ENCODE data around the gene TACC3. TPM values are rescaled to one million over a fixed set of nuclear protein-coding genes. Genes with fewer than 3 reads are reported as not detected.

Gene TACC3
- total RNA-seq, 4 donors from 2014 or later: 4.6 to 15.6 (median 7.3) TPM

DNA sequence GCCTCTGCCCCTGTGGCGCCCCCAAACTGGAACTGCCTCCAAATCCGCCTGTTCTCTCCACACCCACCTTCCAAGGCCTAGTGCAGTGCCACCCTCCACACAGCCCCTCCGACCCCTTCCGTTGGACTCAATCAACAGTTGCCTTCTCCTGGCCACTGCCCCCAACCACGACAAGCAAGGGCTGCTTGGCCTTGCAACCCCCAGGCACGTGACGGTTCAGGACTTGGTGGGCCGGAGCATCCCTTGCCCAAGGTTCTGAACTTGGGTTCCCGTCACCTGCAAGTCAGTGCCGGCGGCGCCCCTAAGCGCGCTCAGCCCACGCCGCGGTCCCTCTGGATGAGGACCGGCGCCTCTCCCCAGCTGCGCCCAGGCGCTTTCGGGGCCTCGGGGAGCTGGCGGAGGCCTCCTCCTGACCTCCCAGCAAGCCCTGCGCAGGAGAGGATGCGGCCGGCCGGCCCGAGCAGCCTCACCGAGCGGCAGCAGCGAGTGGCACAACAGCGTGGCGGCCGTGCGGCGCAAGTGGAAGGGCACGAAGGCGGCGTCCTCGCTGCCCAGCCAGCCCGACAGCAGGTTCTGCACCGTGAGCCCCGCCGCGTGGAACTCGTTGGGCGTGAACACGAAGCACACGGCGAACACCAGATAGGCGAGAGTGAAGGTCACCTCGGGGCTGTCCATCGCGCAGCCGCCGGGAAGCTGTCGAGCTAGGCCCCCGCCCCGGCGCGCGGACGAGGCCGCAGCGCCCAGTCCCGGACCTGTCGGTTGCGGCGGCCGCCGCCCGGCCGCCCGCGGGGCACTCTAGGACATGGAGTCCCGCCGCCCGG lies 948 bp upstream of the TACC3 start:
- peak overlapping the region; percentile 78 to 87 for H3K27ac ChIP-seq
- DNase-seq: no peak
- H3K4me1 ChIP-seq: peaks cover 0 to 19% of the 10 kb centered on the region in 2 donors
- no peaks in the 10 kb centered on the region for H3K27me3 ChIP-seq
- H3K9me3 ChIP-seq: no peaks in the 10 kb centered on the region
- no peak for TF ChIP-seq POLR2A (IDR thresholded peaks at IDR 0.05)
- TF ChIP-seq, protein P1, sequence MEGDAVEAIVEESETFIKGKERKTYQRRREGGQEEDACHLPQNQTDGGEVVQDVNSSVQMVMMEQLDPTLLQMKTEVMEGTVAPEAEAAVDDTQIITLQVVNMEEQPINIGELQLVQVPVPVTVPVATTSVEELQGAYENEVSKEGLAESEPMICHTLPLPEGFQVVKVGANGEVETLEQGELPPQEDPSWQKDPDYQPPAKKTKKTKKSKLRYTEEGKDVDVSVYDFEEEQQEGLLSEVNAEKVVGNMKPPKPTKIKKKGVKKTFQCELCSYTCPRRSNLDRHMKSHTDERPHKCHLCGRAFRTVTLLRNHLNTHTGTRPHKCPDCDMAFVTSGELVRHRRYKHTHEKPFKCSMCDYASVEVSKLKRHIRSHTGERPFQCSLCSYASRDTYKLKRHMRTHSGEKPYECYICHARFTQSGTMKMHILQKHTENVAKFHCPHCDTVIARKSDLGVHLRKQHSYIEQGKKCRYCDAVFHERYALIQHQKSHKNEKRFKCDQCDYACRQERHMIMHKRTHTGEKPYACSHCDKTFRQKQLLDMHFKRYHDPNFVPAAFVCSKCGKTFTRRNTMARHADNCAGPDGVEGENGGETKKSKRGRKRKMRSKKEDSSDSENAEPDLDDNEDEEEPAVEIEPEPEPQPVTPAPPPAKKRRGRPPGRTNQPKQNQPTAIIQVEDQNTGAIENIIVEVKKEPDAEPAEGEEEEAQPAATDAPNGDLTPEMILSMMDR (IDR thresholded peaks at IDR 0.05): no peak
- no peaks in the 10 kb centered on the region for H3K36me3 ChIP-seq
- H3K4me3 ChIP-seq: peak overlapping the region; percentile 52 to 84
- intact Hi-C loops (cut with DNase I; ENCODE audit: low total_unique reads): loop anchor here (5.0 kb wide), 1 partner anchor 137 kb away; the partner anchor contains the start of gene LETM1

DNA sequence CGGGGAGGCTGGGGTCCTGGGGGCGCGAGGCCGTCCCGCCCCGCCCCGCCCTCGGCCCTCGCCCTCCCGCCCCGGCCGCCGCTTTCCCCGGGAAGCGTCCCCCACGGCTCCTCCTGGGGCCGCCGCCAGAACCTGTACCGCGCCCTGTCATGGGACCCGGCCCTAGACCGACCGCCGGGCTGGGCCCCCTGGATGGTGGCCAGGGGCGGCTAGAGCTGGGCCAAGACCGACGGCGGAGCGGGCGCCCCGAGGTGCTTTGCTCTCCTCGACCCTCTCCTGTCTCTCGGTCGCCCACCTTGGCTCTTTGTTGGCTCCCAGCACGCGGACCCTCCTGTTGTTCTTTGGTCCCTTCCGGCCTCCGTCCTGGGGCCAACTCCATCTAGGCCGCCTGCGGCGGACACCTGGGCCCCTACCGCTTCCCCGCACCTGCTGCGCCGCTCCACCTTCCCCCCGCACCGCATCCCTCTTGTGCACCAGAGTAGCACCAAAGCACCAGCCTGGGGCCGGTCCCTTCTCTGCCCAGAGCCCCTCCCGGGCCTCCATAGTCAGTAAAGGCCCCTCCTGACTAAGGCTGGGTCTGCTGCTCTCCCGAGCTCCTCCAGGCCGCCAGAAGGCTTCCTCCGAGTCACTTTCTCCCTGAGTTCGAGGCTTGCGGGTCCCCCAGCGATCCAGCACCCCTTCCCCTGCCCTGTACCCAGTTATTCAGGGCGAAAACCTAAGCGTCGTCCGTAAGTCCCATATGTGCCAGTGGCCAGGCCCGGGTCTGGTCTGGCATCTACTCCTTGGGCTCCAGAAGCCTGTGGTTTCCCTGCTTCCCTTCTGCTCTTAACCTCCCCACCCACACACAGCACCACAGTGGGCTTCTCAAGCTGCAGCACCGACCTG lies 587 bp downstream of the TACC3 start:
- Histone ChIP-seq H3K4me1 (peaks cover 0 to 19% of the 10 kb centered on the region in 2 donors), H3K27me3 (no peaks in the 10 kb centered on the region), H3K4me3 (peak overlapping the region; percentile 52 to 84), H3K36me3 (no peaks in the 10 kb centered on the region), H3K27ac (no peak overlapping the region), H3K9me3 (no peaks in the 10 kb centered on the region)
- no peak for DNase-seq
- no peak for TF ChIP-seq POLR2A (IDR thresholded peaks at IDR 0.05)
- TF ChIP-seq, protein P1 (IDR thresholded peaks at IDR 0.05): no peak
- intact Hi-C loops (cut with DNase I; ENCODE audit: low total_unique reads): loop anchor here (5.0 kb wide), 1 partner anchor 135 kb away; the partner anchor contains the start of gene LETM1

DNA sequence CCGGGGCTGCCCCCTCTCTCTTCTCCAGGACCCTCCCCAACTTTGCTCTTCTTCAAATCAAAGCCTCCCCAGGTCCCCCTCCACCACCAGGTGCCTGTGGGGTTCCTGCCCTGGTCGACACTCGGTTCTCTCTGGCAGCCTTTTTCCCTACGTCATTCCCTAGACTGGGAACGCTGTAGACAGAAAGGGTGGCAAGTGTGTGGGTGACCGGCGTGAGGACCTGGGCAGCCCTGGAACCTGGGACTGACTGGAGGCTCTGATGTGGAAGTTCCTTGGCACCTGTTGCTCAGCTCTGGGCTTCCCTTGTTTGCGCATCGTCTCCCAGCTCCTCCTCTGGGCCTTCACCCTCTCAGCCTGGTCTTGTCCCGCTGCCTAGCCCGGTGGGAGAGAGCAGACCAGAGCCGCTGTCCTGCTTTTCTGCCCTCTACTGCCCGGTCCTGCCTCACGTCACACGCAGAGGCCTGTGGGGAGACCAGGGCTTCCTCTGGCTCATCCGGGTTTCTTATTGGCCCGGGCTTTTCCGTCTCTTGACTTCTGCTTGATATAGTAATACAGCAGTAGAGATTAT lies 1.3 kb downstream of the TACC3 start:
- Histone ChIP-seq H3K27ac (no peak overlapping the region), H3K4me1 (peaks cover 0 to 19% of the 10 kb centered on the region in 2 donors), H3K4me3 (no peak overlapping the region), H3K36me3 (no peaks in the 10 kb centered on the region), H3K9me3 (no peaks in the 10 kb centered on the region), H3K27me3 (no peaks in the 10 kb centered on the region)
- TF ChIP-seq, protein P1 (IDR thresholded peaks at IDR 0.05): no peak
- no peak for TF ChIP-seq POLR2A (IDR thresholded peaks at IDR 0.05)
- intact Hi-C loops (cut with DNase I; ENCODE audit: low total_unique reads): loop anchor here (5.0 kb wide), 1 partner anchor 135 kb away; the partner anchor contains the start of gene LETM1
- no peak for DNase-seq

DNA sequence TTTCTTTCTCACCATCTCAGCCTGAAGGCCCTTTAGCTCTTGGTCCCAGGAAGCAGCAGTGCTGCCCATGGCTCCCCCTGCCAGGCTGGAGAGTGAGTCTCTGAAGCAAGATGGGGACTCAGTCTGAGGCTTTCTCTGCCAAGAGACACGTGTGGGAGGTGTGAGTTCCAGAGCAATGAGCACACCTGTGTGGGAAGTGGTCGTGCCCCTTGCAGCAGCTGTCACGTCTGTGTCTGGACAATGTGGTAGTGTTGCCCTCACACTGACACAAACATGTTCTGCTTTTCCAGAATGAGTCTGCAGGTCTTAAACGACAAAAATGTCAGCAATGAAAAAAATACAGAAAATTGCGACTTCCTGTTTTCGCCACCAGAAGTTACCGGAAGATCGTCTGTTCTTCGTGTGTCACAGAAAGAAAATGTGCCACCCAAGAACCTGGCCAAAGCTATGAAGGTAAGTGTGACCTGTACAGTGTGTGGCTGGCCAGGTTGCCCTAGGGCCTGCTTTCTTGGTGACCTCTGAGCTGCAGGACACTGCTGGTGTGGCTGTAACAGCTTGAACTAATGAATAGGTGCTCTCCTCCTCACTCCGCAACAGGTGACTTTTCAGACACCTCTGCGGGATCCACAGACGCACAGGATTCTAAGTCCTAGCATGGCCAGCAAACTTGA lies 1.9 kb downstream of the TACC3 start:
- no peaks in the 10 kb centered on the region for H3K27me3 ChIP-seq
- DNase-seq: no peak
- H3K27ac ChIP-seq: no peak overlapping the region
- H3K36me3 ChIP-seq: no peaks in the 10 kb centered on the region
- peaks cover 0 to 19% of the 10 kb centered on the region in 2 donors for H3K4me1 ChIP-seq
- TF ChIP-seq, protein P1 (IDR thresholded peaks at IDR 0.05): no peak
- no peak for TF ChIP-seq POLR2A (IDR thresholded peaks at IDR 0.05)
- H3K4me3 ChIP-seq: no peak overlapping the region
- intact Hi-C loops (cut with DNase I; ENCODE audit: low total_unique reads): loop anchor here (5.0 kb wide), 1 partner anchor 134 kb away; the partner anchor contains the start of gene LETM1
- H3K9me3 ChIP-seq: no peaks in the 10 kb centered on the region

Measured in uterus (tissue), 4 donors.